NCI-H187 treated with DMSO at 0.1 percent for 48 hours (cell line): ENCODE results near the gene EIF3F.
"Not testable (repeated sequence)": the region's sequence is repeated elsewhere in the genome, so short reads cannot be mapped to it uniquely, and the experiment has no call there.

ENCODE experiments used
- DNase-seq: peaks from one replicate; lab custom pipeline; 2025; lab: John Stamatoyannopoulos, UW

The EIF3F gene

GRCh38 chr11:7987560-7987883, 385 bp downstream of the EIF3F start:
- not testable (repeated sequence) for DNase-seq

- DNase-seq: no peak
Measured at GRCh38 chr11:7994581-7995278, 7.6 kb downstream of the EIF3F start.

- DNase-seq: no peak
Measured at GRCh38 chr11:7999795-8000194, 12.7 kb downstream of the EIF3F start.

GRCh38 chr11:8000390-8000789, 13.3 kb downstream of the EIF3F start:
- no peak for DNase-seq

GRCh38 chr11:8002676-8003075, 15.5 kb downstream of the EIF3F start:
- DNase-seq: no peak

- DNase-seq: no peak
Measured at GRCh38 chr11:8003187-8003586, 16.1 kb downstream of the EIF3F start.

GRCh38 chr11:8004008-8004407, 16.9 kb downstream of the EIF3F start:
- DNase-seq: no peak

GRCh38 chr11:8005556-8005955, 18.4 kb downstream of the EIF3F start:
- DNase-seq: no peak

- peak; percentile 26 for DNase-seq
Measured at GRCh38 chr11:8006349-8006977, 19.3 kb downstream of the EIF3F start.

GRCh38 chr11:8008212-8008611, 21.1 kb downstream of the EIF3F start:
- DNase-seq: no peak

- DNase-seq: no peak
Measured at GRCh38 chr11:8009856-8010255, 22.7 kb downstream of the EIF3F start.

- no peak for DNase-seq
Measured at GRCh38 chr11:8011371-8011770, 24.2 kb downstream of the EIF3F start.

GRCh38 chr11:8011981-8012444, 24.9 kb downstream of the EIF3F start:
- DNase-seq: no peak

GRCh38 chr11:8013833-8014232, 26.7 kb downstream of the EIF3F start:
- DNase-seq: no peak

- DNase-seq: no peak
Measured at GRCh38 chr11:8015753-8016239, 28.7 kb downstream of the EIF3F start.

- no peak for DNase-seq
Measured at GRCh38 chr11:8016440-8016839, 29.3 kb downstream of the EIF3F start.

- no peak for DNase-seq
Measured at GRCh38 chr11:8017071-8017470, 29.9 kb downstream of the EIF3F start.

GRCh38 chr11:8017894-8018483, 30.9 kb downstream of the EIF3F start:
- no peak for DNase-seq

GRCh38 chr11:8018484-8019313, 31.6 kb downstream of the EIF3F start:
- DNase-seq: no peak

GRCh38 chr11:8019314-8020243, 32.4 kb downstream of the EIF3F start:
- DNase-seq: no peak

GRCh38 chr11:8020244-8020597, 33.1 kb downstream of the EIF3F start:
- no peak for DNase-seq
